Kidney tubule cell (primary cell): ENCODE measurements around the gene SNX1.
"Not testable (repeated sequence)": the region's sequence is repeated elsewhere in the genome, so short reads cannot be mapped to it uniquely, and the experiment has no call there.

ENCODE experiments used
- DNase-seq: peaks from one replicate; pipeline ENCODE4 v3.0.0-alpha.2; 2018; ENCODE audit warnings: low spot score

Gene SNX1

DNA sequence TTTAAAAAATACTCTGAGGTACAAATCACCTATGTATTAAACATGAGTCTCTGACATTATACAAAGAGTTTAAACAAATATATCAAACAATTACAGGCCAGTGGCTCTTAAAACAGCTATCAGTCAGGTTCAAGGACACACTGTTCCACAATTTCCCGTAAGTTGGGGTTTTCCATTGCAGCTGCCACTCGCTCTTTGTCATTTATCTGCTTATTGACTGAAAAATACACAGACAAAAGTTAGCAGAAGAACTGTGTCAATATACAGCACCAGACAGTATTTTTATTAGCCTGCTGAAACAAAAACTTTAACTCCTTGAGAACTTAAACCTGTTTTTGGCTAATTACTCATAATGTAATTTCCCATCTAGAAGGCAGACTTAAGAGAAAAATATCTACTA lies 23.0 kb upstream of the SNX1 start:
- no peak for DNase-seq

DNA sequence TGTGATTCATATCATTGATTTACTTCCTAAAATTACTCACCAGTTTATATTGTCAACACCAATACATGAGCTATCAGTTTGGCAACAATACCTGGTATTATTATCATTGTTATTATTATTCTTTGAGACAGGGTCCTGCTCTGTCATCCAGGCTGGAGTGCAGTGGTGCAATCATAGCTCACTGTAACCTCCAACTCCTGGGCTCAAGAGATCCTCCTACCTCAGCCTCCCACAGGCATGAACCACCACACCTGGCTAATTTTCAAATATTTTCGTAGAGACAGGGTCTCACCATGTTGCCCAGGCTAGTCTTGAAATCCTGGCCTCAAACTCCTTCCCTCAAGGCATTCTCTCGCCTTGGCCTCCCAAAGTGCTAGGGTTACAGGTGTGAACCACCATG lies 22.3 kb upstream of the SNX1 start:
- DNase-seq: not testable (repeated sequence)

- DNase-seq: no peak
Measured at GRCh38 chr15:64082757-64083156, 13.0 kb upstream of the SNX1 start.

DNA sequence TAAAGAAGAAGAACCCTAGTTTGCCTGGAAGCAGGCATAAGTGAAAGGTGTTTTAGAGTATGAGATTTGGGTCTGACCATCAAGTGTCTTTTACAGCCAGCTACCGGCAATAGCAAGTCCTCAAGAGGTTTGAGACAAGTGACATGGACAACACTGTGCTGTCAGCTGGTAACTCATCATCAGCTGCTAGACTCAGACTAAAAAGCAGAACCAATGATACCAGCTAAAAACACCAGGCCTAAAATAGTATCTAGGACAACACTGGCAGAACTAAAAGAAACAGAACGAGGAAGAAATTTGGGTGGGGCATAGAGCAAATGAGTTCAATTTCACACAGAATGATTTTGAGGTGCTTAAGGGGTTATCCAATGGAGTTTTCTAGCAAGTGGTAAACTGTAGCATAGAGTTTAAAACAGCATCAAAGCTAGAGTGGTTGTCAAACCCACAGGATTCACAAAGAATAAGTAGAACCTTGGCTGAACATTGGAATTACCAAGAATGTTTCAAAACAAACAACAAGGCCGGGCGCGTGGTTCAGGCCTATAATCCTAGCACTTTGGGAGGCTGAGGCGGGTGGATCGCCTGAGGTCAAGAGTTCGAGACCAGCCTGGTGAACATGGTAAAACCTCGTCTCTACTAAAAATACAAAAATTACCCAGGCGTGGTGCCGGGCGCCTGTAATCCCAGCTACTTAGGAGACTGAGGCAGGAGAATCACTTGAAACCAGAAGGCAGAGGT lies 6.1 kb upstream of the SNX1 start:
- no peak for DNase-seq

- no peak for DNase-seq
Measured at GRCh38 chr15:64090527-64090926, 5.3 kb upstream of the SNX1 start.

DNA sequence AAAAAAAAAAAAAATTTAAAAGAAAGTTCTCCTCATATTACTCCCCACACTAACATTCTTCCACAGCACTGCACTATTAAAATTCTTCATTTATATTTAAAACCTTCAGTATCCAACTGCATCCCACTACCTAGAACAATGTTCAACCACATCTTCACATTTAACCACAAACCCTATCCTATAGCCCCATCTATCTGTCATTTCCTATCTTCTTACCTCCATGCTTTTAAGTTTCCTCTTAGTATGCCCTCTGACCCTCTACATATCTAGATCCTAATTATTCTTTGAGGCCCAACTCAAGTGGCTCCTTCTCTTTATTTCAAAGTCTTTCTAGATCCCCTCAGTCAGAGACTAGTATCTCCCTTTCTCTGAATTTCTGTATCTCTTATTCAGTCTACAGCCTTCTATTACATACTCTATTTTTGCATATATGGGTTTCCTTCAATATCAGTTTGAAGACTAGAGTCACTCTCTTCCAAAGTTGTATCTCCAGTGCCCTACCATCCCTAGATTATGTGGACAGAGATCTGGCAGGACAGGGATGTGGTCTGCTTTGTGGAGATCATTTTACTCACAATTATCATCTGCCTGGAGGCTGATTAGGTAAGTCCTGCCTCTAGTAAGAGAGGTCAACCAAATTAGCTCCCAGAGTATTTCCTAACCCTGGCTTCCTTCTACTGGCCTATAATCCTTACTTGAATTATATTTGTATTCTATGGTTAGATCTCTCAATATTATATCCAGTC lies 3.5 kb upstream of the SNX1 start:
- DNase-seq: no peak

- peak; percentile 45 for DNase-seq
Measured at GRCh38 chr15:64092864-64093626, 2.7 kb upstream of the SNX1 start.

DNA sequence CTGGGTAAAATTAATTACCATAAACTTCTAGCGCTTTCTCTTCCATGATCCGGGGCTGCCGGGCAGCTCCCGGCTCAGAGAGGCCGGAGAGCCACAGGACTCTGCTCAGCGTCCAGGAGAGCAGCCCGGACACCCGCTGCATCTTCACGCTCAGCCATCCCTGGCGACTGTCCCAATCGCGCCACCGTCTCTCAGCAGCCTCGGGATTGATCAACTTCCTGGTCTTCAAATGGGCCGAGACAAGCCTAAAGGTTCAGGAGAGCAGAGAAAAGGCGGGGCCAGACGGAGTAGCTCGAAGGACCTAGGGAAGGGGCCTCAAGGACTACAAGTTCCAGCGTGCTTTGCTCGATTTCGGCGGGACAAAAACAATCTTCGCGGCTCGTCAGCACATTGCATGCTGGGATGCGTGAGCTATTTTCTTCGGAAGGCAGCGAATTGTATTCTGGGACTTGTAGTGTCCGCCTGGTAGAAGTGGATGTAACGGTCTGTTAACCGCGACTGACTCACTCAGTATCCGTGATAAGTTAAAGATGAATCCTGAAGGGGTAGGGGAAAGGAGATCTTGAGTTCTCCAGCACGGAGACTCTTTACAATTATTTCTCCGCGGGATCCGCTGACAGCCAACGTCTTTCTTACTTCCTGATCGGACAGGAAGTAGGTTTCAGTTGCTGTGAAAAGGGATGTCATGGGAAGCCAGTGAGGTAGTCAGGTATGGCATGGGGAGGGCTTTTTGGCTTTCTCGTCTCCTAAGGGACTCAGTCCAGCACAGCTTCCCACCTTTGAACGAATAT lies 2.0 kb upstream of the SNX1 start, which contains the start of gene CIAO2A:
TSS of gene CIAO2A (minus strand) at position 212 of the 791 bp plus-strand sequence. CDS start at position 142, 70 bp downstream.
- peak; percentile 100 for DNase-seq

DNA sequence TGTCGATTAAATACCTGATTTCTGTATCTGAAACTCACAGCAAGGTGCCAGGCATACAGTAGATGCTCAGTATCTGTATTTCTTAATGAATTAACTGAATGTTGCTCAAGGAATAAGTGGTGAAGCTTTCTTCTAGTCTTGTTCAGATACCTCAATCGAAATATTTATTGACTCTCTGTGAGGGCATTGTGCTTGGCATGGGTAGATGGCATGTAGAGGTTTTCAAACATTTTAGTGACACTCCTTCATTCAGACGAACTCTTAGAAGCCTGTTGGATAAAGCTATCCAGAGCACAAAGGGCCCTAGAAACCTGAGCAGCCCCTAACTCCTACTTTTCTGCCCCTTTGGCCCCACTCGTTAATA lies 369 bp upstream of the SNX1 start:
- no peak for DNase-seq

GRCh38 chr15:64096668-64097384 lies 1.0 kb downstream of the SNX1 start:
- peak; percentile 59 for DNase-seq

DNA sequence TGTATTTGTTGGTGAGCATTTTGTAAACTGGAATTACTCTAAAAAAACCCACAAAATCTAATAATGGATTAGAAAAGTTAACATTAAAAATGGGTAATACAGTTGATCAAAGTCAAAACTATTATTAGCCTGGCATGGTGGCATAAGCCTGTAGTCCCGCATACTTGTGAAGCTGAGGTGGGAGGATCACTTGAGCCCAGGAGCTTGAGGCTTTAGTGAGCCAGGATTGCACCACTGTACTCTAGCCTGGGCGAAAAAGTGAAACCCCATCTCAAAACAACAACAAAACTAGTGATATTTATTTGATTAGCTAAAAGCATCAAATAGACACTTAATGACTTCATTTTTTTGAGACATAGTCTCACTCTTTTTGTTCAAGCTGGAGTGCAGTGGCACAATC lies 3.6 kb downstream of the SNX1 start:
- no peak for DNase-seq

GRCh38 chr15:64100958-64101357 lies 5.2 kb downstream of the SNX1 start:
- DNase-seq: no peak

GRCh38 chr15:64102497-64102896 lies 6.7 kb downstream of the SNX1 start:
- no peak for DNase-seq

- DNase-seq: peak; percentile 27
Measured at GRCh38 chr15:64105113-64105704, 9.4 kb downstream of the SNX1 start.

GRCh38 chr15:64107337-64107736 lies 11.6 kb downstream of the SNX1 start:
- DNase-seq: no peak

DNA sequence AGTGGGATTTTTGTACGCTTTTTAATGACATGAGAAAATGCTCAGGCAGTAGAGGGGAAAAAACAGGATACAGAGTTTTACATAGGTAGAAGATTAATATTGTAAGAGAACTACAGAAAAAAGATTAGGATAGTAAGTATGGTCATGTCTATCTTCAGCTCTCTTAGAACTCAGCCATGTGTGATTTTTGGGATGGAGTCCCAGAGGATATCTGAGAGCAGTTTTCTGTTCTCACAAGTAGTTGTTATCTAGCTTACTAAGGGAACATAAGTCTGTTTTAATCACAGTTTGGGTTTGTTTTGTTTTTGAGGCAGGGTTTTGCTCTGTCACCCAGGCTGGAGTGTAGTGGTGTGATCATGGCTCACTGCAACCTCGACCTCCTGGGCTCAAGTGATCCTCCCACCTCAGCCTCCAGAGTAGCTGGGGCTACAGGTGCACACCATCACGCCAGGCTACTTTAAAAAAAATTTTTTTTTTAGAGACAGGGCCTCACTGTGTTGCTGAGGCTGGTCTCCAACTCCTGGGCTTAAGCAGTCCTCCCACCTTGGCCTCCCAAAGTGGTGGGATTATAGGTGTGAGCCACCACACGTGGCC lies 14.4 kb downstream of the SNX1 start:
- DNase-seq: not testable (repeated sequence)

- no peak for DNase-seq
Measured at GRCh38 chr15:64110950-64111678, 15.3 kb downstream of the SNX1 start.

DNA sequence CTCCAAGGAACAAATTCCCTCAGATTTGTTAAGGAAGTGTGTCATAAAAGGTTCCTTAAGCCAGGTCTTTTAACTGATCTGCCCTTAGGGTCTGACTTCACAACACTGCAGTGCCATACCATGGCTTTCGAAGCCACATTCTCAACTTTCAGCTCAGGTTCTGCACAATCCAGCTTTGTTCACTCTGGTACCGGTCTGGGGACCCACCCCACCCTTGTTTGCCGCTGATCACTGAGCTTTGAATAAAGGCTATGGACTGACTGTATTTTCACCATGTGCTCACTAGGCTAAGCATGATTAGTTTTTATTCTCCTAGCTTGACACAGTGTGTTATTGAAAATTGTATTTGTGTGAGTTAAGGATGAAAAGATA lies 15.9 kb downstream of the SNX1 start:
- peak; percentile 16 for DNase-seq

DNA sequence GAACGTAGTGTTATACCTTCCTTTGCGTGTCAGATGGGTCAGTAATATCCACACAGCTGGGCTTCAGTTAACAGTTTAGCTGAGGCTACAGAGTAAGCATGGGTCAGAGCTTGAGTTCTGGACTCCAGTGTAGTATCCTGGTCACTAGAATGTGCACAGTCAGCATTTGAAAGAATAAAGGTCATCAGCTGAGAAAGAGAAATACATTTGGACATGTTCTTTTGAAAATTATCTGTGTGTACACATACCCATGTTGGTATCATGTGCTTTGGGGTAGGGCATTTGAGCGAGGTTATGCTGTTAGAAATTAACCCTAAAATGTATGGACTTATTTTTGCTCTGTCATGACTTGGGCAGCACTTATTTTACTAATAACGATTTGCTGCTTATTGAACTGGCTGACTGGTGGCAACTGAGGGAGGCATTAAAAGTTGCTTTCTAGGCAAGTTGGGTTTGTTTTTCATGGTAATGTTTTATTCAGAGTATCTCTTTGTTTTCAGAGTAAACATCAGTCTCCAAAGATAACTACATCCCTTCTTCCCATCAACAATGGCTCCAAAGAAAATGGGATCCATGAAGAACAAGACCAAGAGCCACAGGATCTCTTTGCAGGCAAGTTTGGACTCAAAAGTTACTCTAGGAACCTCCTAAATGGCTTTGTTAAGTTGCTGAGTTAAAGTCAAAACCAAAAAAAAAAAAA lies 16.4 kb downstream of the SNX1 start:
- no peak for DNase-seq
